NCI-H510A (cell line): ENCODE data around the gene B3GALT4.

Experiments used
- DNase-seq: peaks from one replicate; lab custom pipeline; 2025; lab: John Stamatoyannopoulos, UW

B3GALT4 gene

DNA sequence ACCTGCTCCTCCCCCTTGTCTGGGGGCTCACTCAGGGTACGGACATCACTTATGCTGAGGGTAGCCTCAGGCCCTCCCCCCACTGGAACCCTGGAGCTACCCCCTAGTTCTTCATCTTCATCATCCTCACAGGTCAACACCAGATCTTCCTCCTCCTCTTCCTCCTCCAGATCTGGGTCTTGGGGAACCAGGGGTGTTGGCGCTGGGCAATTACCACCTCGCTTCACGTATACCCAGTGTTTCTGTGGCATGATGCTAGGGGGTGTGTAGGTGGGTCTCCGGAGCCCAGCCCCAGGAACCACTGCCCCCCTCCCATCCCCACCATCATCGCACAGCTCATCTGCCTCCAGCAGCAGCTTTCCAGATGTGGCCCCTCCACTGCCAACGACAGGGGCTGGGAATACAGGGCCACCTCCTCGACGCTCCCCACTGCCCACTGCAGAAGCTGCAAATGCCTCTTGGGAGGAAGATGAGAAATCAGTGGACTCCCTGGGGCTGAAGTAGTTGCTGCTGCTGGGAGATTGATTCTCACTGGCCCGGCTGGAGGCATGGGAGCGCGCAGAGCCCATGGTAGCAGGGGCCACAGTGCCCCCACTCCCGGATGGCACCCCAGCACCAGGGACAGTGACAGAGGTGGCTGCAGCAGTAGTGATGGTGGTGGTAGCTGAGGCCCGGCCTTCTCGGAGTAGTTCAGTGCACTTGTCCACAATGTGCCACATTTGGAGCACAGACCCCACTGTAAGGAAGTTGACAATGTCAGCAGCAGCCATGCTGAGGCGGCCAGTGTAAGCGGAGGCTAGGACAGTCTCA, 39.1 kb downstream of the B3GALT4 start:
- DNase-seq, result no peak

DNA sequence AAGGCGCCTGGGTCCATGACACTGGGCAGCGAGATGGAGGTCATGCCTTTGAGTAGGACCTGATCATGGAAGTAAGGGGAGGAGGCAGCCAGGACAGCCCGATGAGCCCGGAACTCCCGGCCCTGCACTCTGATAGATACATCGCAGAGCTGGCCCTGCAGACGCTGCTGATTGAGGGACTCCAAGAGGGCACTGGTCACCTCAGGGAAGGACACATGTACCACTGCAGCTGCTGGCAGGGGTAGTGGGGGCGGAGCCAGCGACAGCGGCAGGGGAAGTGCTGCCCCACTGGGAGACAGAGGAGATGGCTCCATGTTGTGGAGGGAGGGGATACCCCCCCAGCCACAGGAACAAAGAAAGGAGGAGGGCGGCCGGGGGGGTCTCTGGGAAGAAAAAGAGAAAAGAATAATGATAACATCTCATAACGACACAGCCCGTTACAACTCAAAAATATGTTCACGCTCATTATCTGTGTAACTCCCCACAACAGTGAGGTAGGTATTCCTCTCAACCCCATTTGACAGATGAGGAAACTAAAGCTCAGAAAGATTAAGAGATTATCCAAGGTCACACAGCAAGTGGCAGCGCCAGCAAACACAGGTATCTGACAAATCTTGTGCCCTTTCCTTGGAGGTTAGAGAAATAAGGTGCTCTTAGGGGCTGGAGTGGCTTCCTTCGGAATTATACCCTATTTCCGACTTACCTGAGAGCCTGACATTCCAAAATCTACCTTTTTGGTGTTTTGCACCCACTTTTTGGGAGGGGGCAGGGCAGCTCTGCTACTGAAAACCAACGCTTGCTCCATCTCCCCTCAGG, 39.9 kb downstream of the B3GALT4 start:
- no peak for DNase-seq

DNA sequence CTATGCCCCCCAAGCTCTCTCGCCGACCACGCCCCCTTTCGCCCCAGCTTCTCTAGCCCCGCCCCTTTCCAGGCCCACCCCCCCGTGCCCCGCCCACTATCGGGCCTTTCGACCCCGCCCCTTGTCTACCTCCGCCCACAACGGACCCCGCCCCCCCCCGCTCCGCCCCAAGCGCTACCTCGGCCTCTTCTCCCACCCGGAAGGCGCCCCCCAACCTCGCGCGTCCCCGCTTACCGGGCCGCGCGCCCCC, 40.4 kb downstream of the B3GALT4 start:
- DNase-seq, result peak; percentile 53

- DNase-seq, result peak; percentile 99
Measured at GRCh38 chr6:33317669-33318425, 40.9 kb downstream of the B3GALT4 start, which contains the start of gene ZBTB22. ZBTB22 (minus strand) TSS chr6:33317744; CDS start chr6:33316916, 828 bp downstream.

DNA sequence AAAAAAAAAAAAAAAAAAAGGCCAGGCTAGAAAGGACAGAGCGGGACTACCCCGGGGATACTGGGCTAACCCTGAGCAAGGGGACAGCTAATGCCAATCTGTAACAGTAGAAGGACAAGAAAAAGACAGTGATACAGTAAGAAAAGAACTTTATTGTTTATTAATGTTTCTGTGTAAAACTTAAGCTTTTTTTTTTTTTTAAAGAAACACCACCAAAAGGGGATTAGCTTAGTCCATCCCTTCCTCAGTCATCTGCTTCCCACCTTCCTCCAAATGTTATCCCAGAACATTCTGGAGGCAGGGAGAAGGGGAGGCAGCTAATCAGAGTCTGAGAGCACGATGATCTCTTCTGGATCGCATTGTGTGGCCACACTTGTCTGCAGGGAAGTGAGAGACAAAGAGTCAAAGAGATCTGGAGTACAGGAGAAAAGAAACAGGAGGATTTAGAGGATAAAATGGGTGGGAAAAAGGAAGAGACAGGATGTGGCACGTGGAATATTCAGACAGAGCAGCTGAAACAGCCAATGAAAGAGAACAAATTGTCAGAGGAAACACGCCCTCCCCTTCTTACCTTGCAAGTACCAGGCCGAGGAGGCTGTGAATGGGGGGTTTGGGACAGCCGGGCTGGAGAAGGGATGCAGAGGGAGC, 41.6 kb downstream of the B3GALT4 start:
- no peak for DNase-seq

GRCh38 chr6:33319939-33320314, 43.0 kb downstream of the B3GALT4 start:
- no peak for DNase-seq

DNA sequence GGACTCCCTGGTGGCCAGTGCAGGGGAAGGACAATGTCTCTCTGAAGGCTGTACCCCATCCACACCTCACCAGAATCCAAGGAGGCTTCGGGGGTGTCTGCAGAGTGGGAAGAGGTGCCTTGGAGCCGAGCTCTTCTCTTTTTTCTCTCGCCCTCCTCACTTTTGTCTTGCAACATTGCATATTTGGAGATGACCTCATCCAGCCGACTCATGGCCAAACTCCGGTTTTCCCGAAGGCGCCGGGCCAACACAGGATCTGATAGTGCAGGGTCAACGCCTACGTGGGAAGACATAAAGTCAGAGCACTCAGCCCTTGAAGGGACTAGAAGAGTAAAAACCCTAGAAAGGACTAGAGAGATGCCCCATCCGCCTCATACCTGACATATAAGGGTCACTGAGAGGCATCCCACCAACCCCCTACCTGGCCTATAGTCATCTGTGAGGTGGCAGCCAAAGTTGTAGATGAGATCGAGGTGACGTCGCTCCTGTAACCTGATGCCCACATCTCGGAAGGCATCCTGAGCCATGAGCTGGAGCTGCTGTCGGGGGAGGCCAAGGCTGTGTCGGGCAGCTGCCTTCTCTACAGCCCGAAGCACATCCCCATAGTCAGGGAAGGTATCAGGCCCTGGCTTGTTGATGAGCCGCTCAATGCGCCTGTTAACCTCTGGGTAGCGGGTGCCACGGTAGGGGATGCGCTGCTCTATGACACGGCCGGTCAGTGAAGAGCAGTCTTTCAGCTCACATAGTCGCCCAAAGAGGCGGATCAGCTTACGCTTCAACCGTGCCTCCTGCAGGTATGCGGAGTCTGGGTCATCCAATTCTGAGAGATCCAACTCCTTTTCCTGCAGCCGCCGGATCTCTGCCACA, 43.6 kb downstream of the B3GALT4 start:
- DNase-seq, result peak; percentile 44

DNA sequence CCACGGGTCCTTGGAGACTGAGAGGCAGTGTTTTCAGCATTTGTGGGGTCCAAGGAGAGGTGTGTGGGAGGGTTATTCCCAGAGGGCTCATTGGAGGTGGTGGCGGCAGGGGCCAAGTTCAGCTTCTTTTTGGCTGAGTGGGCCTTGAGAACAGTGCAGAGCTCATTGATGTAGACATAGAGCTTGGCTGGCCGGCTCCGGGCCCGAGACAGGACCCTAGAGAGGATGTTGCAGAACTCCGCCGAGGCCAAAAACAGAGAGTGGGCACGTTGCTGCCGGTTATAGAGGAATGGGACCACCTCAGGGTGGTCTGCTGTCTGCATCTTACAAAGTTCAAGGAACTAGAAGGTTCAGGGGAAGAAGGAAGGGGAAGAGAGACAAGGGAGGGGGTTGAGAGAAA, 44.3 kb downstream of the B3GALT4 start:
- DNase-seq, result no peak

DNA sequence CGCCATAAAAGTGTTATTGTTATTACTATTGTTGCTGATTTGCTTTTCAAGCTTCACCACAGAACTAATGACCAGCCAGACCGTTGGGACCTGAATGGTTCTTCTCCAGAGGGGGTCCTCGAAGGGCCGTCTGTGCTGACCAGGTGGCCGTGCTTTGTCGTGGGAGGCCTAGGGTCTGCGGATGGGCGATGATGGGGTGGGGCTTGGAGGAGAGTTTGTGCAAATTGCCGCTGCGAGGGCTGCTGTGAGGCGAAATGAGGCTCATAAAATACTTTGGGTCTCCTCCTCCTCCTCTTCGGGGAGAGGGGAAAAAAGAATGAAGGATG, 46.7 kb downstream of the B3GALT4 start:
- no peak for DNase-seq

GRCh38 chr6:33324125-33324524, 47.2 kb downstream of the B3GALT4 start:
- no peak for DNase-seq
